C4-2B (cell line): ENCODE results near the gene PFDN4.

Source experiments
- ZFX ChIP-seq: fragments of 450-650 bp; IDR thresholded peaks from 2 replicates; pipeline ENCODE4 v1.6.1; 2017
- TF ChIP-seq, protein P1 (sequence below): fragments of 450-650 bp; conservative IDR thresholded peaks from 2 replicates; pipeline ENCODE4 v1.5.1; 2017; ENCODE audit warnings: mild to moderate bottlenecking

DNA sequence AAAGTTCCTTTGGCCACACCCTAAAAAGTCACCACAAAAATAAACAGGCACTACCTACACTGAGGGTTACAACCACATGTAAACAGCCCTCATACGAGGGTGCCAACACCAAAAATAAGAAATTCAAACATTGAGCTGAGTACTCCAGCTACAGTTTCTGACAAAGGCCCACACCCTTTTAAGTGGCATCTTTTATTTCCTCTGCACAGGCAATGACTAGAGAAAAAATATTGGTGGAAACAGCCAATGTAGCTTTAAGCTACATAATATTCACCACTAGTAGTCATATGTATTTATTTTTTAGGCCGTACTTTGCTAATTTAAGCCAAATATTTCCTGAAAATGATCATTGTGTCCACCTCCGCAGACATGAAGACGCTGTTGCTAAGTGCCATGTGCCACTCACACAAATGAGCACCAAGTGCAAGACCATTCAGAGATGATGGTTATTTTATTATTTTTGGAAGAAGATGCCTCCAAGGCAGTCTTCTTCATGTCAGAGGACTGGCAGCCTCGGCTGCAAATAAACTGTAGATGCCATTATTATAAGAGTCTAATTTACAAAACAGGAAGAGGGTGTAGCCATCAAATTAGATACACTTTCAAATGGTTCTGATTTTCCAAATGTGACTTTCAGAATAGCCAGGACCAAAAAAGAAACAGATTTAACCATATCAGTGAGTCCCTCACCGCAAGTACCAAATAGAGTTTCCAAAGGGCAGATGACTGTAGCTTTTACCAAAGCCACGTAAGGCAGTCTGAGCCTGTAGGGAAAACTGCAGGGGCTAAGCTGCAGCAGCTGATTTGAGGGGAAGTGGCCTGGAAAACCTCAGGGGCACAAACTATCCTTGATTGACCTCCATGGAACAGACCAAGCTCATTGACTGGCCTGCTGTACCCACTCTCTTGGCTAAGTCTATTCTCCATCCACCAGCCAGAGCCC is 47.6 kb upstream of the PFDN4 start:
- TF ChIP-seq, protein P1, sequence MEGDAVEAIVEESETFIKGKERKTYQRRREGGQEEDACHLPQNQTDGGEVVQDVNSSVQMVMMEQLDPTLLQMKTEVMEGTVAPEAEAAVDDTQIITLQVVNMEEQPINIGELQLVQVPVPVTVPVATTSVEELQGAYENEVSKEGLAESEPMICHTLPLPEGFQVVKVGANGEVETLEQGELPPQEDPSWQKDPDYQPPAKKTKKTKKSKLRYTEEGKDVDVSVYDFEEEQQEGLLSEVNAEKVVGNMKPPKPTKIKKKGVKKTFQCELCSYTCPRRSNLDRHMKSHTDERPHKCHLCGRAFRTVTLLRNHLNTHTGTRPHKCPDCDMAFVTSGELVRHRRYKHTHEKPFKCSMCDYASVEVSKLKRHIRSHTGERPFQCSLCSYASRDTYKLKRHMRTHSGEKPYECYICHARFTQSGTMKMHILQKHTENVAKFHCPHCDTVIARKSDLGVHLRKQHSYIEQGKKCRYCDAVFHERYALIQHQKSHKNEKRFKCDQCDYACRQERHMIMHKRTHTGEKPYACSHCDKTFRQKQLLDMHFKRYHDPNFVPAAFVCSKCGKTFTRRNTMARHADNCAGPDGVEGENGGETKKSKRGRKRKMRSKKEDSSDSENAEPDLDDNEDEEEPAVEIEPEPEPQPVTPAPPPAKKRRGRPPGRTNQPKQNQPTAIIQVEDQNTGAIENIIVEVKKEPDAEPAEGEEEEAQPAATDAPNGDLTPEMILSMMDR: no peak
- no peak for TF ChIP-seq ZFX
